Mammary epithelial cell (primary cell): Measurements from ENCODE around the gene ZNF48.

ENCODE experiments used
- CTCF ChIP-seq, 2 donors: IDR thresholded peaks in 1 of 2; conservative IDR thresholded peaks in 1 of 2; 2 replicates each; pipeline ENCODE4 v1.5.1; 2011 to 2012; ENCODE audit warnings: inconsistent platforms in 2 of 2, low read length in 2 of 2, mild to moderate bottlenecking in 2 of 2, control low read depth in 1 of 2, low read depth in 1 of 2; ENCODE audit not compliant: insufficient read depth in 1 of 2; ENCODE audit errors: extremely low read depth in 1 of 2
- EZH2 ChIP-seq: IDR thresholded peaks from 2 replicates; pipeline ENCODE4 v1.6.1; 2012; ENCODE audit warnings: low read length, inconsistent platforms, borderline replicate concordance

GRCh38 chr16:30428055-30428454 is 32.8 kb downstream of the ZNF48 start:
- TF ChIP-seq CTCF (conservative IDR thresholded peaks at IDR 0.05 in 1 of 2, IDR thresholded peaks at IDR 0.05 in 1 of 2; ENCODE audit: extremely low read depth in 1 of 2, insufficient read depth in 1 of 2, low read depth in 1 of 2, low read length in 2 of 2): no peak
- TF ChIP-seq EZH2: no peak
